CD1c-positive myeloid dendritic cell (primary cell): Measurements from ENCODE around the gene RBM44.

Experiments
- DNase-seq: peaks from one replicate; pipeline ENCODE4 v3.0.0-alpha.2; 2016; ENCODE audit errors: extremely low spot score

The RBM44 gene

GRCh38 chr2:237886685-237887481 lies 88.3 kb downstream of the RBM44 start:
- peak; percentile 65 for DNase-seq

- peak; percentile 91 for DNase-seq
Measured at GRCh38 chr2:237888389-237888788, 89.8 kb downstream of the RBM44 start.

GRCh38 chr2:237889016-237889415 lies 90.4 kb downstream of the RBM44 start:
- no peak for DNase-seq

- DNase-seq, result no peak
Measured at GRCh38 chr2:237889811-237890210, 91.2 kb downstream of the RBM44 start.
